ENCODE measurements around the gene SFTPA2. TPM values are rescaled to one million over a fixed set of nuclear protein-coding genes. Genes with fewer than 3 reads are reported as not detected.
"Not testable (repeated sequence)": the region's sequence is repeated elsewhere in the genome, so short reads cannot be mapped to it uniquely, and the experiment has no call there.

The SFTPA2 gene
- total RNA-seq, 1 experiment from 2014 or later: not detected

GRCh38 chr10:79559726-79560125 lies 481 bp downstream of the SFTPA2 start:
- peak; percentile 49 for DNase-seq (ENCODE audit: low read depth)

GRCh38 chr10:79556961-79557360 lies 3.2 kb downstream of the SFTPA2 start:
- DNase-seq (ENCODE audit: low read depth): not testable (repeated sequence)

GRCh38 chr10:79555354-79556309 lies 4.6 kb downstream of the SFTPA2 start:
- DNase-seq (ENCODE audit: low read depth): no peak

- DNase-seq (ENCODE audit: low read depth): peak; percentile 8
Observed at GRCh38 chr10:79552143-79552542, 8.1 kb downstream of the SFTPA2 start.

GRCh38 chr10:79547973-79548372 lies 12.2 kb downstream of the SFTPA2 start:
- no peak for DNase-seq (ENCODE audit: low read depth)

GRCh38 chr10:79547128-79547527 lies 13.1 kb downstream of the SFTPA2 start:
- not testable (repeated sequence) for DNase-seq (ENCODE audit: low read depth)

- not testable (repeated sequence) for DNase-seq (ENCODE audit: low read depth)
Observed at GRCh38 chr10:79544926-79545659, 15.1 kb downstream of the SFTPA2 start.

GRCh38 chr10:79544408-79544807 lies 15.8 kb downstream of the SFTPA2 start:
- DNase-seq (ENCODE audit: low read depth): not testable (repeated sequence)

GRCh38 chr10:79542626-79543025 lies 17.6 kb downstream of the SFTPA2 start:
- no peak for DNase-seq (ENCODE audit: low read depth)

- DNase-seq (ENCODE audit: low read depth): not testable (repeated sequence)
Observed at GRCh38 chr10:79540930-79541329, 19.3 kb downstream of the SFTPA2 start.

- not testable (repeated sequence) for DNase-seq (ENCODE audit: low read depth)
Observed at GRCh38 chr10:79538311-79538710, 21.9 kb downstream of the SFTPA2 start.

- not testable (repeated sequence) for DNase-seq (ENCODE audit: low read depth)
Observed at GRCh38 chr10:79533903-79534175, 26.4 kb downstream of the SFTPA2 start.

GRCh38 chr10:79533142-79533902 lies 26.9 kb downstream of the SFTPA2 start:
- DNase-seq (ENCODE audit: low read depth): not testable (repeated sequence)

- DNase-seq (ENCODE audit: low read depth): not testable (repeated sequence)
Observed at GRCh38 chr10:79528261-79528660, 31.9 kb downstream of the SFTPA2 start.

GRCh38 chr10:79525049-79525710 lies 35.0 kb downstream of the SFTPA2 start:
- DNase-seq (ENCODE audit: low read depth): not testable (repeated sequence)

- not testable (repeated sequence) for DNase-seq (ENCODE audit: low read depth)
Observed at GRCh38 chr10:79523157-79523853, 36.9 kb downstream of the SFTPA2 start.

GRCh38 chr10:79522464-79522863 lies 37.7 kb downstream of the SFTPA2 start:
- DNase-seq (ENCODE audit: low read depth): not testable (repeated sequence)

- DNase-seq (ENCODE audit: low read depth): not testable (repeated sequence)
Observed at GRCh38 chr10:79521751-79522150, 38.5 kb downstream of the SFTPA2 start.

GRCh38 chr10:79517567-79517966 lies 42.6 kb downstream of the SFTPA2 start:
- not testable (repeated sequence) for DNase-seq (ENCODE audit: low read depth)

- DNase-seq (ENCODE audit: low read depth): not testable (repeated sequence)
Observed at GRCh38 chr10:79516532-79517205, 43.5 kb downstream of the SFTPA2 start.

All from M059J (cell line).